ENCODE data around the gene BTBD1.

BTBD1 gene

DNA sequence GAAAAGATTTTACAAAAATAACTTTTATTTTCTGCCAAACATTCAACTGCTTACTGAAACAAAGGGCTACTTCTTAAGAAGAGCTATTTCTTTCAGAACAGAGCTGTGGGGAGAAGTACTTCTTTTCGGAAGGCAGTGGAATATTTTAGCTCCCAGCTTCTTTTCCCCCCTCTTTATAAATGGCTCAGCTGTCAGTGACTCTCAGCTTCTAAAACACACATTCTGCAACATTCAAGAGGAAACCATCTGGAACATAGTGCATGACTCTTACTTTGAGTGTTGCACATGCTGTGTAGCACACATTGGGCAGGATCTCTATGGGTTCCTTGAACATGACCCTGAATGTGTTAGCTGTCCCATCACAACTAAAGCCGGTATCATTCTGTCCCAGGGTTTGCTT is 48.6 kb downstream of the BTBD1 start:
- no peaks in the 10 kb centered on the region; the same call in 1 of the 2 replicates for H3K79me2 ChIP-seq (ENCODE audit: insufficient read depth, low read depth)
- H2AFZ ChIP-seq (ENCODE audit: low read depth) = no peak overlapping the region
- H3K4me2 ChIP-seq = no peak overlapping the region
- no peaks in the 10 kb centered on the region for H3K36me3 ChIP-seq (ENCODE audit: insufficient read depth)
- H3K4me3 ChIP-seq (IDR thresholded peaks at IDR 0.05; ENCODE audit: insufficient read depth, low read depth, low read length) = no peak overlapping the region
- peaks cover 9% of the 10 kb centered on the region for H3K4me1 ChIP-seq (ENCODE audit: low read depth, poor library complexity, severe bottlenecking)
- H4K20me1 ChIP-seq (ENCODE audit: insufficient read depth) = no peaks in the 10 kb centered on the region
- no peak overlapping the region for H3K9ac ChIP-seq
- H3K27me3 ChIP-seq (ENCODE audit: insufficient read depth, low read depth) = no peaks in the 10 kb centered on the region
- no peak overlapping the region for H3K27ac ChIP-seq
- TF ChIP-seq, protein P1, sequence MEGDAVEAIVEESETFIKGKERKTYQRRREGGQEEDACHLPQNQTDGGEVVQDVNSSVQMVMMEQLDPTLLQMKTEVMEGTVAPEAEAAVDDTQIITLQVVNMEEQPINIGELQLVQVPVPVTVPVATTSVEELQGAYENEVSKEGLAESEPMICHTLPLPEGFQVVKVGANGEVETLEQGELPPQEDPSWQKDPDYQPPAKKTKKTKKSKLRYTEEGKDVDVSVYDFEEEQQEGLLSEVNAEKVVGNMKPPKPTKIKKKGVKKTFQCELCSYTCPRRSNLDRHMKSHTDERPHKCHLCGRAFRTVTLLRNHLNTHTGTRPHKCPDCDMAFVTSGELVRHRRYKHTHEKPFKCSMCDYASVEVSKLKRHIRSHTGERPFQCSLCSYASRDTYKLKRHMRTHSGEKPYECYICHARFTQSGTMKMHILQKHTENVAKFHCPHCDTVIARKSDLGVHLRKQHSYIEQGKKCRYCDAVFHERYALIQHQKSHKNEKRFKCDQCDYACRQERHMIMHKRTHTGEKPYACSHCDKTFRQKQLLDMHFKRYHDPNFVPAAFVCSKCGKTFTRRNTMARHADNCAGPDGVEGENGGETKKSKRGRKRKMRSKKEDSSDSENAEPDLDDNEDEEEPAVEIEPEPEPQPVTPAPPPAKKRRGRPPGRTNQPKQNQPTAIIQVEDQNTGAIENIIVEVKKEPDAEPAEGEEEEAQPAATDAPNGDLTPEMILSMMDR (conservative IDR thresholded peaks at IDR 0.05; ENCODE audit: low read depth, low read length) = no peak

DNA sequence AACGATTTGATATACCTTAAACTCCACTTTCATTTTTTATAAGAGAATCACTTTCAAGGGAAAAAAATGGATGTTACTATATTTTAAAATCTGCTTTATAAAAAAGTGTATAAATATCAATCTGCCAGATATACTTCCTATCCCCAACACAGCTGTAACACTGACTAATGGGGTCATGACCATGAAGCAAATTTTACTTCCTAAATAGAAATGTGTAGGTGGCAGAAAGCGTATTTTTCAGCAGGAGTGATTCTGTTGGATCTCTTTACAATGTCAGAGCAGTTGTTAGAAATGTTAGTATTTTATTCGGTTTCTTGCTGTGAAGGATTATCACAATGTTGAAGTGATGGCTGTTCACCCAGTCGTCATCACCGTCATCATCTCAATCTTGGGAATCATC is 50.1 kb downstream of the BTBD1 start:
- Histone ChIP-seq H3K9ac (no peak overlapping the region), H3K36me3 (ENCODE audit: insufficient read depth) (no peaks in the 10 kb centered on the region), H3K27ac (no peak overlapping the region), H3K4me1 (ENCODE audit: low read depth, poor library complexity, severe bottlenecking) (peaks cover 18% of the 10 kb centered on the region), H3K79me2 (ENCODE audit: insufficient read depth, low read depth) (no peaks in the 10 kb centered on the region; the same call in 1 of the 2 replicates), H3K27me3 (ENCODE audit: insufficient read depth, low read depth) (no peaks in the 10 kb centered on the region), H3K4me2 (no peak overlapping the region), H4K20me1 (ENCODE audit: insufficient read depth) (no peaks in the 10 kb centered on the region), H2AFZ (ENCODE audit: low read depth) (no peak overlapping the region), H3K4me3 (IDR thresholded peaks at IDR 0.05; ENCODE audit: insufficient read depth, low read depth, low read length) (no peak overlapping the region)
- TF ChIP-seq, protein P1 (conservative IDR thresholded peaks at IDR 0.05; ENCODE audit: low read depth, low read length) = no peak

DNA sequence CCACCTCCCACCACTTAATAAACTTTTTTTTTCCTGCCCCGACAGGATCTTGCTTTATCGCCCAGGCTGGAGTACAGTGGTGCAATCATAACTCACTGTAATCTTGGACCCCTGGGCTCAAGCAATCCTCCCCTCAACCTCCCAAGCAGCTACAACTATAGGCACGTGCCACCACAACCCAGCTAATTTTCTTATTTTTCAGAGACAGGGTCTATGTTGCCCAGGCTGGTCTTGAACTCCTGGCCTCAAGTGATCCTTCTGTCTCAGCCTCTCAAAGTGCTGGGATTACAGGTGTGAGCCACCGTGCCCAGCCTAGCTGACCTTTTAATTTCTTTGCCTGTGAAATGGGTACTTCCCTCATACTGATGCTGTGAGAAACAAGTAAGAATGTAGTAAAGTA is 51.7 kb downstream of the BTBD1 start:
- Histone ChIP-seq H3K79me2 (ENCODE audit: insufficient read depth, low read depth) (peaks cover 2% of the 10 kb centered on the region), H3K9ac (no peak overlapping the region), H3K27me3 (ENCODE audit: insufficient read depth, low read depth) (no peaks in the 10 kb centered on the region), H3K4me3 (IDR thresholded peaks at IDR 0.05; ENCODE audit: insufficient read depth, low read depth, low read length) (no peak overlapping the region), H2AFZ (ENCODE audit: low read depth) (no peak overlapping the region), H3K27ac (no peak overlapping the region), H3K36me3 (ENCODE audit: insufficient read depth) (no peaks in the 10 kb centered on the region), H3K4me1 (ENCODE audit: low read depth, poor library complexity, severe bottlenecking) (peaks cover 22% of the 10 kb centered on the region), H4K20me1 (ENCODE audit: insufficient read depth) (no peaks in the 10 kb centered on the region), H3K4me2 (no peak overlapping the region)
- TF ChIP-seq, protein P1 (conservative IDR thresholded peaks at IDR 0.05; ENCODE audit: low read depth, low read length) = no peak

DNA sequence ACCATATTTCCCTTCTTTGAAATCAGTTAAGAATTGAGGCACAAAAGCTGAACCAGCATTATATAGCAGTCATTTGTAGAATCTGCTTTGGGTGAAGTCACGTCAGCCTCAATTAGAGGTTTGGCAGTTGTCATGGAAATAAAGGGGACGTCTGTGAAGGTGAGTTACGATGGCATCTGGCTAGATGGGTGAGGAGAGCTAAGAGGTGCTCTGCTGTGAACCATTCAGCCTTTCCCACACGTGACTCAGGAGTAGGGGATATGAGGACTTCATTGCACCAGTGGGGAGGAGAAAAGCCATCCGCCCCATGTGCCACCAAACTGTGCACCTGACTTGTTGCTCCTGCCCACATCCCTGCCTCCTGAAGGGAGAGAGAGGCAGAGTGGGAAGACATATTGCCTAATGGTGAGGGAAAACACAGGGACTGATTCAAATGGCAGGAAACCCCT is 52.8 kb downstream of the BTBD1 start:
- H4K20me1 ChIP-seq (ENCODE audit: insufficient read depth) = no peaks in the 10 kb centered on the region
- TF ChIP-seq, protein P1 (conservative IDR thresholded peaks at IDR 0.05; ENCODE audit: low read depth, low read length) = no peak
- H3K9ac ChIP-seq = no peak overlapping the region
- no peak overlapping the region; the same call in 1 of the 2 replicates for H3K4me2 ChIP-seq
- H3K4me1 ChIP-seq (ENCODE audit: low read depth, poor library complexity, severe bottlenecking) = peaks cover 31% of the 10 kb centered on the region
- H3K36me3 ChIP-seq (ENCODE audit: insufficient read depth) = no peaks in the 10 kb centered on the region
- H3K27me3 ChIP-seq (ENCODE audit: insufficient read depth, low read depth) = no peaks in the 10 kb centered on the region
- H3K4me3 ChIP-seq (IDR thresholded peaks at IDR 0.05; ENCODE audit: insufficient read depth, low read depth, low read length) = no peak overlapping the region
- H3K27ac ChIP-seq = no peak overlapping the region
- no peak overlapping the region for H2AFZ ChIP-seq (ENCODE audit: low read depth)
- H3K79me2 ChIP-seq (ENCODE audit: insufficient read depth, low read depth) = peaks cover 13% of the 10 kb centered on the region
